GM12801 (cell line): Measurements from ENCODE around the gene TTC22.

Experiments
- CTCF ChIP-seq: IDR thresholded peaks from one replicate; pipeline ENCODE4 v1.5.1; 2011; ENCODE audit warnings: control low read depth; ENCODE audit not compliant: insufficient read length; ENCODE audit errors: extremely low read depth

TTC22 gene

GRCh38 chr1:54800899-54801759 lies at the start of gene TTC22:
Gene TTC22, minus strand, starts transcription at chr1:54801323. Its CDS starts 160 bp downstream, at chr1:54801163.
- TF ChIP-seq CTCF = no peak

GRCh38 chr1:54850737-54851136 lies 49.6 kb upstream of the TTC22 start:
- TF ChIP-seq CTCF = no peak

- no peak for TF ChIP-seq CTCF
Measured at GRCh38 chr1:54850069-54850730, 49.1 kb upstream of the TTC22 start.

GRCh38 chr1:54849219-54850068 lies 48.3 kb upstream of the TTC22 start:
- TF ChIP-seq CTCF = no peak

GRCh38 chr1:54848134-54848948 lies 47.2 kb upstream of the TTC22 start:
- TF ChIP-seq CTCF = no peak

- TF ChIP-seq CTCF = no peak
Measured at GRCh38 chr1:54846716-54847284, 45.7 kb upstream of the TTC22 start.
